Uterine smooth muscle cell (primary cell): ENCODE results near the gene OR52I1. TPM values are rescaled to one million over a fixed set of nuclear protein-coding genes. Genes with fewer than 3 reads are reported as not detected.

Experiments used
- total RNA-seq: library from RNA; depleted of rRNA; stranded (reverse); fragments of >200 nt; gene quantifications from 2 replicates; pipeline ENCODE4 v1.2.3, GENCODE V29; 2014

OR52I1 gene
- not detected in 2 replicates for total RNA-seq

DNA sequence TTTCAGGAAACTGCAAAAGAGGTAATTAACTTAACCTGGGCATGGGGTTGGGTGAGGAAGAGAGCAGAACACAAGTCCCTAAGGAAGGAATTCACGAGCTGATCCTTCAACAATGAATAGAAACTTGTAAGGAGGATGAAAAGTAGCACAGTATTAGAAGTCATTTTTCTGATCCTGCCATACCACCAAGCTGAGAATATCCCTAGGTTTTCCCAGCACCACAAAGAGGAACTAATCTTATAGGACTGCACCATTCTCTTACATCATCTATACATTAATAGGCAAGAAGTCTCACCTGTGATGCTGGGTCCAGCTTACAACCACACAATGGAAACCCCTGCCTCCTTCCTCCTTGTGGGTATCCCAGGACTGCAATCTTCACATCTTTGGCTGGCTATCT lies at the start of gene OR52I1:
Gene OR52I1 (plus strand): TSS at position 301 of the 400 bp plus-strand sequence. CDS start 0 bp downstream, at position 301.

DNA sequence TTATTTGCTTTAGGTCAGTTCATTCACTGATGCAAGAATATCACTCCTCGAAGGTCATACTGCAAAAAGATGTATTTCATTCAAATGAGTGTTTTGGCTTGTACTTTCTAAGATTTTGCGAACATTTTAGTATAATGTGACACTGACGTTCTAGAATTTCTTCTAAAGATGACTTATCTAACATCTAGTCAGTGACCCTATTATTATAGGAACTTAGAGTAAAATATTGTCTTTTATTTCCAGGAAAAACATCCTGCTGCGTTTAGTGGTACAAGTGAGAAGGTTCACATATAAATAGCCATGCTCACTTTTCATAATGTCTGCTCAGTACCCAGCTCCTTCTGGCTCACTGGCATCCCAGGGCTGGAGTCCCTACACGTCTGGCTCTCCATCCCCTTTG lies 48.9 kb upstream of the OR52I1 start, which contains the start of gene OR52M1:
Gene OR52M1 (plus strand): TSS at position 301 of the 400 bp plus-strand sequence. CDS start 0 bp downstream, at position 301.

DNA sequence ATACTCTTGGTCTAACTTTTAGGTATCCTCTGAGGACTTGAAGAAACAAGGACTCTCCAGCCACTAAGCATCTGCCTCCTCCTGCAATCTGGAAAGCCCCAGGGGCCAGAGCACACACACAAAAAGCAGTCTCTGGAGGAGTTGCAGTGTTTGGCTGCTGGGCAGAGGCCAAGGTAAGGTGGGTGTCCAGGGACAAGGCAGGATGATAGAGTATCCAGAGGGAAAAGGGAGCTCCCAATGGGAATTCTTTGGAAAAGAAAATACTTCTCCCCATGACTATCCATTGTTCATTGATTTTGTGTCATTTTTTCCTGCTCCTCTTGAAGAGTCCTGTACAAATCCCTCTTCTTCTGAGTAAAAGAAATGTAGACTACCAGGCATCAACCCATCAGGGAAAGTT lies 12.4 kb upstream of the OR52I1 start, which contains the start of gene OR52I2:
Gene OR52I2 (plus strand): TSS at position 301 of the 400 bp plus-strand sequence.

GRCh38 chr11:4607781-4608666 lies 14.2 kb downstream of the OR52I1 start, which contains the start of gene TRIM68:
Gene TRIM68, minus strand, starts transcription at chr11:4608231. Its CDS starts 2,727 bp downstream, at chr11:4605504.

GRCh38 chr11:4636962-4637661 lies 43.3 kb downstream of the OR52I1 start, which contains the start of gene OR51D1:
Gene OR51D1, plus strand, starts transcription at chr11:4637477. Its CDS starts 2,314 bp downstream, at chr11:4639791.

DNA sequence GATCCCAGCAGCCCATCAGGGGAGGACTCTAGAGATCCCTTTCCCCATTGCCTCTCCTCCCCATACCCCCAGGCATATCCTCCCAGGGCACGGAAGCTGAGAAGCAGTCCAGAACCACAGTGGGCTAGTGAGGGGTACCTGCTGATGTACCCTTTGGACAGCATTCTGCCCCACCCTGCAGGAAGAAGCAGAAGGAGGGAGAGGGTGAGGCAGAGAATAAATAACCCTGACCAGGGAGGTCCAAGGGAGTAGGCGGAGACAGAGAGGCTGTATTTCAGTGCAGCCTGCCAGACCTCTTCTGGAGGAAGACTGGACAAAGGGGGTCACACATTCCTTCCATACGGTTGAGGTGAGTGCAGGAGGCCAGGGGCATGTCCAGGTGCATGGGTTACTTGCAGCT lies 49.8 kb downstream of the OR52I1 start, which contains the start of gene OR51E1:
Gene OR51E1 (plus strand): TSS at position 301 of the 400 bp plus-strand sequence. CDS start 8,545 bp downstream, outside the sequence.

Other genes starting within 250 kb of the OR52I1 start
- gene OR52B4, start 225.7 kb upstream of the OR52I1 start, total RNA-seq, result not detected in 2 replicates
- 21.6 and 27.0 TPM in 2 replicates for gene TRIM21, start 200.3 kb upstream of the OR52I1 start, total RNA-seq
- gene OR52K2, start 144.7 kb upstream of the OR52I1 start, total RNA-seq, result not detected in 2 replicates
- gene OR52K1, start 111.4 kb upstream of the OR52I1 start, total RNA-seq, result under 0.01 TPM in 1 of 2 replicates, not detected in the other
- not detected in 2 replicates for gene OR52M1, start 48.8 kb upstream of the OR52I1 start, total RNA-seq
- under 0.01 TPM in 1 of 2 replicates, not detected in the other for gene OR52I2, start 12.3 kb upstream of the OR52I1 start, total RNA-seq
- gene TRIM68, start 14.2 kb downstream of the OR52I1 start, total RNA-seq, result 9.6 TPM in 2 replicates
- gene OR51D1, start 43.4 kb downstream of the OR52I1 start, total RNA-seq, result not detected in 2 replicates
- not detected in 2 replicates for gene OR51E1, start 49.9 kb downstream of the OR52I1 start, total RNA-seq
- gene OR51E2, start 103.8 kb downstream of the OR52I1 start, total RNA-seq, result under 0.01 and 0.11 TPM in 2 replicates
- not detected in 2 replicates for gene MMP26, start 110.7 kb downstream of the OR52I1 start, total RNA-seq
- gene OR51F1, start 175.9 kb downstream of the OR52I1 start, total RNA-seq, result not detected in 2 replicates
- not detected in 2 replicates for gene OR52R1, start 210.3 kb downstream of the OR52I1 start, total RNA-seq
- gene OR51F2, start 227.3 kb downstream of the OR52I1 start, total RNA-seq, result not detected in 2 replicates